Stimulated activated CD8-positive, alpha-beta memory T cell treated with anti-CD3 and anti-CD28 coated beads, Interleukin-15, amount 100 ng/mL, for 48 hours (primary cell): ENCODE data around the gene SEC62.
"Not testable (repeated sequence)": the region's sequence is repeated elsewhere in the genome, so short reads cannot be mapped to it uniquely, and the experiment has no call there.

Source experiments
- DNase-seq, 2 donors: peaks; one replicate each; pipeline ENCODE4 v3.0.0-alpha.2; 2020; ENCODE audit warnings: low read depth in 2 of 2

Gene SEC62

GRCh38 chr3:170012683-170013400, 46.2 kb downstream of the SEC62 start:
- no peak for DNase-seq

GRCh38 chr3:170016057-170016456, 49.5 kb downstream of the SEC62 start:
- DNase-seq = no peak

DNA sequence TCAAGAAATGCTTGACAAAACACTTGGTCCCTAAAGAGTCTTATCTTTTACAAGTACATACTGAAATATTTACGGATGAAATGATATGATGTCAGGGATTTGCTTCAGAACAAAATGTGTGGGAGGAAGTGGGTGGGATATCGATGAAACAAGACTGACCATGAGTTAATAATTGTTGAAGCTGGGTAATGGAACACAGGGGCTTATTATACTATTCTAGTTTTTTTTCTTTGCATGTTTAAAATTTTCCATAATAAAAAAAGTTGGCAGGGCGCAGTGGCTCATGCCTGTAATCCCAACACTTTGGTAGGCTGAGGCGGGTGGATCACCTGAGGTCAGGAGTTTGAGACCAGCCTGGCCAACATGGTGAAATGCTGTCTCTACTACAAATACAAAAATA, 52.7 kb downstream of the SEC62 start:
- DNase-seq = not testable (repeated sequence)

- DNase-seq = no peak
These were observed 54.5 kb downstream of the SEC62 start for GRCh38 chr3:170021083-170021482.

GRCh38 chr3:170022336-170022735, 55.7 kb downstream of the SEC62 start:
- no peak for DNase-seq

DNA sequence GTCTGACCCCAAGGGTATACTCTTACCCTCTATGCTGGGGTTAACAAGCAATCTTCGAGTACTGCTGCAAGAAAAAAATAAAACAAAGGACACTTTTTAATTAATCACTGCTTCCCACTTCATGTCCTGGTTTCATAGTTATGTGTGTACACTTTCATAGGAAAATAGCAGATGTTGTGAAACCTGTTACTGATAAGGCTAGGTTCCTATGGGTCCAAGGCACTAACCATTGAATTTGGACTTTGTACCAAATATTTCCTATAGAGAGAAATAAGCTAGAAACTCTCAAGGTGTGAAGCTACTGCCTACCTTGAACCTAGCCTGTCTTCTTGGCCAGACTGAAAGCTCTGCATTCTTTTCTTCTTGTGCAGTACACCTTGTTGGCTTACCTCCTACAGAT, 56.6 kb downstream of the SEC62 start:
- no peak for DNase-seq

DNA sequence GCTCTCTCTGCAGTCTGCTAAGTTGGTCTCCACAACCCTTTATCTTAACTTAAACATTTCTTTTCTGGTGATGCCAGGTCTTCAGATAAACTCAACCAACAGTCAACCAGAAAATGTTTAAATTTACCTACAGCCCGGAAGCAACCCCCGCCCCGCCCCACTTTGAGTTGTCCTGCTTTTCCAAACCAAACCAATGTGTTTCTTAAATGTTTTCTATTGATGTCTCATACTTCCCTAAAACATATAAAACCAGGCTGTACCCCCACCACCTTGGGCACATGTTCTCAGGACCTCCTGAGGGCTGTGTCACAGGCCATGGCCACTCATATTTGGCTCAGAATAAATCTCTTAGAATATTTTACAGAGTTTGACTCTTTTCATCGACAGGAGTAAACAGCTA, 58.0 kb downstream of the SEC62 start:
- DNase-seq = no peak

GRCh38 chr3:170027233-170028102, 60.9 kb downstream of the SEC62 start:
- no peak for DNase-seq

GRCh38 chr3:170033489-170033888, 66.9 kb downstream of the SEC62 start:
- no peak for DNase-seq

- peak; percentile 74 to 77 for DNase-seq
These were observed 71.1 kb downstream of the SEC62 start, which contains the start of gene GPR160 for GRCh38 chr3:170037463-170038433. Gene GPR160 (plus strand): TSS chr3:170037995. CDS start chr3:170083973, 45,978 bp downstream.

- DNase-seq = no peak
These were observed 72.0 kb downstream of the SEC62 start for GRCh38 chr3:170038434-170039110.

GRCh38 chr3:170040418-170040817, 73.8 kb downstream of the SEC62 start:
- no peak for DNase-seq

DNA sequence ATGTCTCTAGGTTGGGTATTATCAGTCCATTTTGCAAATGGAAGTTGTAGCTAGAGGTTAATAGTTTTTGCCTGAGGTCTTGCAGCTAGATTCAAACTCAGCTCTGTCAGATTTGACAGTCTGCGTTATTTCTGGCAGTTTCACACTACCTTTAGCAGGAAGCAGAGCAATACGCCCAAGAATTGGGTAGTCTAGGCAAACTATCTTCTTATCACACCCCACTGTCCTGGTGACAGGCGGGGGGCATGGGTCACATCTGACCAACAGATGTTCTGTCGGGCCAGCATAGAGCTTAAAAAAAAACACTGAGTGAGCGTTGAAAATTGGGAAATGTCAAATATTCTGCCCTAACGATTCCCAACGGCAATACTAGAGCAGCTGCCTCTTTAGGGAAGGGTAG, 76.9 kb downstream of the SEC62 start:
- no peak for DNase-seq

DNA sequence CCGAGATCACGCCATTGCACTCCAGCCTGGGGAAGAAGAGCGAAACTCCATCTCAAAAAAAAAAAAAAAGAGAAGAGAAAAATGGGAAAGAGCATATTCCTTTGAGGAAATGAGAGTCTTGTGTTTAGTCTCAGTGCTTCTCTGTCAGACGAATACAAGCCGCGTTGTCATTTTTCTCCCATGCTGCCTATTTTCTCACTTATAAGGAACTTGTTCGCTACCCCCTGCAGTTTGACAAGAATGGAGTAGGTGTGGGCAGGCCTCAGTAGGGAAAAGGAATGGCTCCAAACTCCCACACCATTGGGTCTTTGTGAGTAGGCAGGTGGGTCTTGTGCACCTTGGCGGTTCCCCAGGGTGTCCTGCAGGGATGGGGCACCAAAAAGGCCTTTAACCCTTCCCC, 77.7 kb downstream of the SEC62 start:
- no peak for DNase-seq

- no peak for DNase-seq
These were observed 78.2 kb downstream of the SEC62 start for GRCh38 chr3:170044795-170045244.

DNA sequence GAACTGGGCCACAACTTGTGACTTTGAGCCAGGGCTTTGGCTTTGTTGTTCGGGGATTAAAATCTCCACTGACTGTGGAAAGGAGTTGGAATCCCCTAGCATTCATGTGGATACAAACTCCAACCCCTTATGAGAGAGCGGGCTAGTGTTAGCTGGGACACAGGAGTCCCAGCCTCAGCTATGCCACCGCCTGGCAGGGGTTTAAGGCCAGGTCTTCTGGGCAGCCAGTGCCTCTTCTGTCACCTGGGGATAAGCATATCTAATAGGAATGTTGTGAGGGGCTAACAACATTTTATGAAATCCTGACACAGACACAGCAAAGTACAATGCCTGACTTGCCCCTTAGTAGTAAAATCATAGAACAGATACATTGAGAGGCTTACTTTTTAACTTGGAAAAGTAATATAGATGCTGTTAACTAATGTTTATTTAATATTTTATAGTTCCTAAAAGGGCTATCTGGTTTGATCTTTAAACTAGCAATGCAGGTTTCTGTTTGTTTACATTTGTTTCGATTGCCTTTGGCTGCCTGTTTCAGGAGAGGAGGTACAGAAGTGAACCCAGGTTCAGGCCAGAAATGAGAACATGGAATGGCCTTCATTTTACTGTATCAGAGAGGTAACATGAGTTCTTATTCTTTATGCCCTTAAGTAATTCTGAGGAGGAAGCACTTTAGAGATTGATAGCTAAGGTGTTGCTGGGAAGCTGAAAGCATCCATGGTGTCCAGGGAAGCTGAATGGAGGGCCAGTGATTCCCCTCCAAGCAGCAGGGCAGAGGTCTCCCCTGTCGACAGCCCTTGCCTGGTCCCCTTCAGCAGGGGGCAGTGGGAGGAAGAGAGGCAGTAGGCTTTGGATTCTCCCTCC, 79.9 kb downstream of the SEC62 start:
- no peak for DNase-seq

- DNase-seq = no peak
These were observed 80.5 kb downstream of the SEC62 start for GRCh38 chr3:170047133-170047404.
